Liver (tissue), 9 donors: ENCODE data around the gene TTLL12. TPM values are rescaled to one million over a fixed set of nuclear protein-coding genes. Genes with fewer than 3 reads are reported as not detected.

Source experiments
- DNase-seq: peaks from one replicate; pipeline ENCODE4 v3.0.0-alpha.2; 2017; ENCODE audit warnings: low spot score
- H3K27ac ChIP-seq, 2 donors: one replicate each; pipeline ENCODE4 v1.7.0; 2013; ENCODE audit warnings: inconsistent platforms in 2 of 2, low read length in 2 of 2, control low read depth in 1 of 2, low read depth in 1 of 2, mild to moderate bottlenecking in 1 of 2
- H3K27me3 ChIP-seq, 4 donors: one replicate each; pipeline versions ENCODE4 v1.6.1 to v1.7.0; 2013; ENCODE audit warnings: low read length in 3 of 4, inconsistent platforms in 1 of 4, mild to moderate bottlenecking in 1 of 4, moderate library complexity in 1 of 4; ENCODE audit not compliant: control insufficient read depth in 4 of 4, insufficient read depth in 4 of 4
- H3K36me3 ChIP-seq, 4 donors: one replicate each; pipeline versions ENCODE4 v1.6.1 to v1.7.0; 2013; ENCODE audit warnings: low read length in 3 of 4, mild to moderate bottlenecking in 3 of 4, low read depth in 1 of 4, moderate library complexity in 1 of 4; ENCODE audit not compliant: control insufficient read depth in 4 of 4, insufficient read depth in 3 of 4
- H3K4me1 ChIP-seq, 4 donors: one replicate each; pipeline versions ENCODE4 v1.6.1 to v1.7.0; 2013; ENCODE audit warnings: low read length in 3 of 4, mild to moderate bottlenecking in 3 of 4, moderate library complexity in 1 of 4; ENCODE audit not compliant: control insufficient read depth in 4 of 4, insufficient read depth in 4 of 4
- H3K4me3 ChIP-seq, 3 donors: one replicate each; pipeline versions ENCODE4 v1.6.1 to v1.7.0; 2013; ENCODE audit warnings: low read length in 3 of 3, control low read depth in 1 of 3, low read depth in 1 of 3, mild to moderate bottlenecking in 1 of 3
- H3K9ac ChIP-seq, 2 donors: one replicate each; pipeline ENCODE4 v1.7.0; 2013; ENCODE audit warnings: low read length in 2 of 2, mild to moderate bottlenecking in 2 of 2, moderate library complexity in 2 of 2, control low read depth in 1 of 2, low read depth in 1 of 2
- H3K9me3 ChIP-seq, 4 donors: one replicate each; pipeline versions ENCODE4 v1.6.1 to v1.7.0; 2013; ENCODE audit warnings: low read length in 3 of 4; ENCODE audit not compliant: control insufficient read depth in 4 of 4
- CTCF ChIP-seq: fragments of 150-350 bp; IDR thresholded peaks from 2 replicates; pipeline ENCODE4 v1.5.1; 2017; ENCODE audit warnings: improper control_type of control experiment, low read depth, low read length; ENCODE audit not compliant: missing input control
- EGR1 ChIP-seq, 2 donors: IDR thresholded peaks; 2 replicates each; pipeline ENCODE4 v1.6.1; 2016 to 2018; ENCODE audit warnings: antibody characterized with exemption in 2 of 2, low read depth in 2 of 2
- FOXA1 ChIP-seq: IDR thresholded peaks from 2 replicates; pipeline ENCODE4 v1.6.1; 2016; ENCODE audit warnings: antibody characterized with exemption
- GABPA ChIP-seq, 2 donors: IDR thresholded peaks in 1 of 2; conservative IDR thresholded peaks in 1 of 2; 2 replicates each; pipeline ENCODE4 v1.6.1; 2016; ENCODE audit warnings: antibody characterized with exemption in 2 of 2, mild to moderate bottlenecking in 1 of 2, moderate library complexity in 1 of 2
- HNF4A ChIP-seq, 2 donors: conservative IDR thresholded peaks; 2 replicates each; pipeline ENCODE4 v1.6.1; 2016; ENCODE audit warnings: antibody characterized with exemption in 2 of 2, mild to moderate bottlenecking in 2 of 2
- HNF4G ChIP-seq: IDR thresholded peaks from 2 replicates; pipeline ENCODE4 v1.6.1; 2016; ENCODE audit warnings: antibody characterized with exemption
- JUND ChIP-seq, 2 donors: IDR thresholded peaks; 2 replicates each; pipeline ENCODE4 v1.6.1; 2016; ENCODE audit warnings: antibody characterized with exemption in 2 of 2
- MAX ChIP-seq: IDR thresholded peaks from 2 replicates; pipeline ENCODE4 v1.6.1; 2016; ENCODE audit warnings: antibody characterized with exemption
- NR2F2 ChIP-seq: IDR thresholded peaks from 2 replicates; pipeline ENCODE4 v1.6.1; 2016; ENCODE audit warnings: antibody characterized with exemption
- RAD21 ChIP-seq, 2 donors: IDR thresholded peaks; 2 replicates each; pipeline ENCODE4 v1.6.1; 2016; ENCODE audit warnings: antibody characterized with exemption in 2 of 2, mild to moderate bottlenecking in 2 of 2
- REST ChIP-seq: IDR thresholded peaks from 2 replicates; pipeline ENCODE4 v1.6.1; 2016; ENCODE audit warnings: antibody characterized with exemption, mild to moderate bottlenecking
- RXRA ChIP-seq, 2 donors: IDR thresholded peaks; 2 replicates each; pipeline ENCODE4 v1.6.1; 2017 to 2018; ENCODE audit warnings: antibody characterized with exemption in 2 of 2, mild to moderate bottlenecking in 1 of 2
- SP1 ChIP-seq: IDR thresholded peaks from 2 replicates; pipeline ENCODE4 v1.6.1; 2018; ENCODE audit warnings: antibody characterized with exemption, mild to moderate bottlenecking
- TAF1 ChIP-seq: conservative IDR thresholded peaks from 2 replicates; pipeline ENCODE4 v1.6.1; 2016; ENCODE audit warnings: antibody characterized with exemption, mild to moderate bottlenecking
- YY1 ChIP-seq: IDR thresholded peaks from 2 replicates; pipeline ENCODE4 v1.6.1; 2016; ENCODE audit warnings: antibody characterized with exemption, mild to moderate bottlenecking
- WGBS: extraction: QIAGEN DNeasy Blood & Tissue Kit; methylation state at CpG from one replicate; pipeline ENCODE4 v1.1.7; 2013; 5-methylcytosine and 5-hydroxymethylcytosine counted together
- polyA plus RNA-seq, 2 donors: library from polyadenylated mRNA; stranded (reverse) in 1 of 2; unstranded in 1 of 2; fragments of 200-250 nt in 1 of 2; fragments of >200 nt in 1 of 2; fragmentation: Nextera tagmentation in 1 of 2; extraction: Ambion mirVana in 1 of 2; gene quantifications; one replicate each; pipeline versions ENCODE4 v1.2.1 to v1.2.3, GENCODE V29; 2013 to 2015
- total RNA-seq, 2 donors: library from RNA; depleted of rRNA; stranded (reverse); fragments of >200 nt; gene quantifications; one replicate each; pipeline ENCODE4 v1.2.3, GENCODE V29; 2014
- TF ChIP-seq, protein P1 (sequence below): IDR thresholded peaks from 2 replicates; pipeline ENCODE4 v1.6.1; 2016; ENCODE audit warnings: antibody characterized with exemption
- donor health status: healthy.
- donor health status: healthy.
- donor health status: healthy.
- donor health status: healthy.
- donor health status: healthy.

Gene TTLL12
- total and polyA plus RNA-seq, 4 donors: 13.7 to 43.9 (median 20.5) TPM

- Histone ChIP-seq H3K4me3 (no peak overlapping the region), H3K27ac (no peak overlapping the region), H3K9ac (no peak overlapping the region), H3K9me3 (no peaks in the 10 kb centered on the region), H3K27me3 (peaks cover 0 to 2% (median 0%) of the 10 kb centered on the region in 4 donors), H3K36me3 (no peaks in the 10 kb centered on the region), H3K4me1 (peaks cover 0 to 4% (median 0%) of the 10 kb centered on the region in 4 donors)
- DNase-seq: no peak
- TF ChIP-seq NR2F2 (no peak), TAF1 (no peak), MAX (no peak), SP1 (no peak)
These were observed 4.9 kb upstream of the TTLL12 start for GRCh38 chr22:43191831-43192230.

DNA sequence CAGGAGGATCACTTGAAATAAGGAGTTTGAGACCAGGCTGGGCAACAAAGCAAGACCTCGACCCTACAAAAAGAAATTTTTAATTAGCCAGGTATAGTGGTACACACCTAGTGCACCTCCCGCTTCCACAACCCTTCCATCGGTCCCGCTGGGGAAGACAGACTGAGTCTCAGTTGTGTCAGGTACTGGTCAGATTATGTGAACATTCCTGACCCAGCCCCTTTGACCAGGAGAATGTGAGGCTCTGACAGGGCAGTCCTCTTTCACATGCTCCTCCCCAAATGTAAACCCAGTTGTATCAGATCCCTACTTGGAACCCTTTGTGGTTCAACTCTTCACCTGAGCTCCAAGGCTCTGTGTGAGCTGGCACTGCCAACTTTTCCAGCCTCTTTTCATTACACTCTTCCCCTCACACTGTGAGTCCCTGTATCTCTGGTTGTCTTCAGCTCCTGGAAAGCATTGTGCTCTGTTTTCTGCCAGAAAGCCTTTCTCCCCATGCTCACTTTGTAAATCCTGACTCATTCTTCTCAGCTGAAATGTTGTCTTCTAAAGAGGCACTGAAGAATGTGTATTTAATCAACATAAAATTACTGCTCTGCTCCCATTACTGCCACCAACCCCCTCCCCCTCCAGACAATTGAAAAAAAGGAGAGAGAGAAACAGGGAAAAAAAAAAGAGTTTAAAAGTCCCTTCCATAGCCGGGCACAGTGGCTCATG is 2.1 kb upstream of the TTLL12 start:
- Histone ChIP-seq H3K9ac (no peak overlapping the region), H3K36me3 (no peaks in the 10 kb centered on the region), H3K27ac (no peak overlapping the region), H3K27me3 (no peaks in the 10 kb centered on the region), H3K4me1 (peaks cover 5 to 17% (median 11%) of the 10 kb centered on the region in 4 donors), H3K4me3 (no peak overlapping the region), H3K9me3 (no peaks in the 10 kb centered on the region)
- WGBS: 94% methylated on average over 5 of the region's 5 CpGs
- TF ChIP-seq EGR1 (IDR thresholded peaks at IDR 0.05; ENCODE audit: low read depth in 2 of 2) (no peak), SP1 (no peak), HNF4G (no peak), REST (no peak), FOXA1 (no peak), CTCF (no peak), YY1 (no peak), NR2F2 (no peak), HNF4A (conservative IDR thresholded peaks at IDR 0.05) (no peak), GABPA (IDR thresholded peaks at IDR 0.05 in 1 of 2, conservative IDR thresholded peaks at IDR 0.05 in 1 of 2) (no peak), RXRA (IDR thresholded peaks at IDR 0.05) (no peak), JUND (IDR thresholded peaks at IDR 0.05) (no peak), RAD21 (IDR thresholded peaks at IDR 0.05) (no peak)
- TF ChIP-seq, protein P1, sequence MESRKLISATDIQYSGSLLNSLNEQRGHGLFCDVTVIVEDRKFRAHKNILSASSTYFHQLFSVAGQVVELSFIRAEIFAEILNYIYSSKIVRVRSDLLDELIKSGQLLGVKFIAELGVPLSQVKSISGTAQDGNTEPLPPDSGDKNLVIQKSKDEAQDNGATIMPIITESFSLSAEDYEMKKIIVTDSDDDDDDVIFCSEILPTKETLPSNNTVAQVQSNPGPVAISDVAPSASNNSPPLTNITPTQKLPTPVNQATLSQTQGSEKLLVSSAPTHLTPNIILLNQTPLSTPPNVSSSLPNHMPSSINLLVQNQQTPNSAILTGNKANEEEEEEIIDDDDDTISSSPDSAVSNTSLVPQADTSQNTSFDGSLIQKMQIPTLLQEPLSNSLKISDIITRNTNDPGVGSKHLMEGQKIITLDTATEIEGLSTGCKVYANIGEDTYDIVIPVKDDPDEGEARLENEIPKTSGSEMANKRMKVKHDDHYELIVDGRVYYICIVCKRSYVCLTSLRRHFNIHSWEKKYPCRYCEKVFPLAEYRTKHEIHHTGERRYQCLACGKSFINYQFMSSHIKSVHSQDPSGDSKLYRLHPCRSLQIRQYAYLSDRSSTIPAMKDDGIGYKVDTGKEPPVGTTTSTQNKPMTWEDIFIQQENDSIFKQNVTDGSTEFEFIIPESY: no peak
- no peak for DNase-seq
